ENCODE measurements around the gene GIMAP1.

GRCh38 chr7:150721970-150722373 is 5.6 kb downstream of the GIMAP1 start:
- TF ChIP-seq, protein P1, sequence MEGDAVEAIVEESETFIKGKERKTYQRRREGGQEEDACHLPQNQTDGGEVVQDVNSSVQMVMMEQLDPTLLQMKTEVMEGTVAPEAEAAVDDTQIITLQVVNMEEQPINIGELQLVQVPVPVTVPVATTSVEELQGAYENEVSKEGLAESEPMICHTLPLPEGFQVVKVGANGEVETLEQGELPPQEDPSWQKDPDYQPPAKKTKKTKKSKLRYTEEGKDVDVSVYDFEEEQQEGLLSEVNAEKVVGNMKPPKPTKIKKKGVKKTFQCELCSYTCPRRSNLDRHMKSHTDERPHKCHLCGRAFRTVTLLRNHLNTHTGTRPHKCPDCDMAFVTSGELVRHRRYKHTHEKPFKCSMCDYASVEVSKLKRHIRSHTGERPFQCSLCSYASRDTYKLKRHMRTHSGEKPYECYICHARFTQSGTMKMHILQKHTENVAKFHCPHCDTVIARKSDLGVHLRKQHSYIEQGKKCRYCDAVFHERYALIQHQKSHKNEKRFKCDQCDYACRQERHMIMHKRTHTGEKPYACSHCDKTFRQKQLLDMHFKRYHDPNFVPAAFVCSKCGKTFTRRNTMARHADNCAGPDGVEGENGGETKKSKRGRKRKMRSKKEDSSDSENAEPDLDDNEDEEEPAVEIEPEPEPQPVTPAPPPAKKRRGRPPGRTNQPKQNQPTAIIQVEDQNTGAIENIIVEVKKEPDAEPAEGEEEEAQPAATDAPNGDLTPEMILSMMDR (IDR thresholded peaks at IDR 0.05): no peak
- no peak for TF ChIP-seq POLR2A (IDR thresholded peaks at IDR 0.05)
- TF ChIP-seq POLR2AphosphoS5 (IDR thresholded peaks at IDR 0.05): no peak

All from prostate gland (tissue), 2 donors.